GM12872 (cell line): ENCODE measurements around the gene PTPN2.
A peak's percentile ranks its signal among the peaks of the same experiment; 100 is the strongest.

Experiments
- TF ChIP-seq, protein P1 (sequence below): IDR thresholded peaks from 3 replicates; pipeline ENCODE4 v1.5.1; 2011; ENCODE audit warnings: low read depth, mild to moderate bottlenecking, low read length, moderate library complexity; ENCODE audit not compliant: insufficient read depth

Gene PTPN2

DNA sequence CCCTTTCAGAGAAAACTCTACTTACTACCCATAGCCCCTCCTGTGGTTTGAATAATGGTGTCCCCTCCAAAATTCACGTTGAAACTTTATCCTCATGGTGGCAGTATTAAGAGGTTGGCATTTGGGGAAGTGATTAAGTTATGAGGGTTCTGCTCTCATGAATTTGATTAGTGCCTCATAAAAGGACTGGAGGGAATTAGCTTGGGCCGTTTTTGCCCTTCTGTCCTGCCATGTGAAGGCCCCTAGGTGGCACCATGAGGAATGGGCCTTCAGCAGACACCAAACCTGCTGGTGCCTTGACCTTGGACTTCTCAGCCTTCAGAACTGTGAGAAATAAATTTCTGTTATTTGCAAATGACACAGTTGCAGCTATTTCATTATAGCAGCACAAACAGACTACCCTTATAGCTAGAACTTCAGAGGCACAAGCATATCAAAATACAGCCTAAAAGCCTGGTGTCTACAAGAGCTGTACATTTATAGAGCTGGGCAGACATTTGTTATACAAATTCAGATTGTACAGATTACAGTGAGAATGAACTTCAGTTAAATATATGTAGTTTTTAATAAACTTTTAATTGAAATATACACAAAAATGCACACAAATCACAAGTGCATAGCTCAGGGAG, 2.6 kb upstream of the PTPN2 start:
- TF ChIP-seq, protein P1, sequence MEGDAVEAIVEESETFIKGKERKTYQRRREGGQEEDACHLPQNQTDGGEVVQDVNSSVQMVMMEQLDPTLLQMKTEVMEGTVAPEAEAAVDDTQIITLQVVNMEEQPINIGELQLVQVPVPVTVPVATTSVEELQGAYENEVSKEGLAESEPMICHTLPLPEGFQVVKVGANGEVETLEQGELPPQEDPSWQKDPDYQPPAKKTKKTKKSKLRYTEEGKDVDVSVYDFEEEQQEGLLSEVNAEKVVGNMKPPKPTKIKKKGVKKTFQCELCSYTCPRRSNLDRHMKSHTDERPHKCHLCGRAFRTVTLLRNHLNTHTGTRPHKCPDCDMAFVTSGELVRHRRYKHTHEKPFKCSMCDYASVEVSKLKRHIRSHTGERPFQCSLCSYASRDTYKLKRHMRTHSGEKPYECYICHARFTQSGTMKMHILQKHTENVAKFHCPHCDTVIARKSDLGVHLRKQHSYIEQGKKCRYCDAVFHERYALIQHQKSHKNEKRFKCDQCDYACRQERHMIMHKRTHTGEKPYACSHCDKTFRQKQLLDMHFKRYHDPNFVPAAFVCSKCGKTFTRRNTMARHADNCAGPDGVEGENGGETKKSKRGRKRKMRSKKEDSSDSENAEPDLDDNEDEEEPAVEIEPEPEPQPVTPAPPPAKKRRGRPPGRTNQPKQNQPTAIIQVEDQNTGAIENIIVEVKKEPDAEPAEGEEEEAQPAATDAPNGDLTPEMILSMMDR: peak; percentile 68

DNA sequence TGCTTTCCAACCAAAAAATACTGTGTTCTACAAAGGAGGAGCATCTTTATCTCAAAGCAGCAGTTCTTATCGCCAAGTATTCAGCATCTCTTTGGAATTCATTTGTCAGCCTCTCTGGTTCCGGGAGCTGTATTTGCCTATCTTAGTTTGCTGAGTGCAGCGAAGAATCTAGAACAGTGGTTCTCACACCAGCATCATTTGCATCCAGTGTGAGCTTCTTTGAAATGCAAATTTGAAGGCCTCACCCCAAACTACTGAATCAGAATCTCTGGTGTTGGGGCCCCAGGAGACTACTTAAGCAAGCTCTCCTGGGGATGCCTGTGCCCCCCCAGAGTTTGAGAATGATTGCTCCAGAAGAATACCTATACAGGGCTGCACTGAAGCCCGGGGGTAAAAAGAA, 1.5 kb upstream of the PTPN2 start:
- TF ChIP-seq, protein P1: no peak

DNA sequence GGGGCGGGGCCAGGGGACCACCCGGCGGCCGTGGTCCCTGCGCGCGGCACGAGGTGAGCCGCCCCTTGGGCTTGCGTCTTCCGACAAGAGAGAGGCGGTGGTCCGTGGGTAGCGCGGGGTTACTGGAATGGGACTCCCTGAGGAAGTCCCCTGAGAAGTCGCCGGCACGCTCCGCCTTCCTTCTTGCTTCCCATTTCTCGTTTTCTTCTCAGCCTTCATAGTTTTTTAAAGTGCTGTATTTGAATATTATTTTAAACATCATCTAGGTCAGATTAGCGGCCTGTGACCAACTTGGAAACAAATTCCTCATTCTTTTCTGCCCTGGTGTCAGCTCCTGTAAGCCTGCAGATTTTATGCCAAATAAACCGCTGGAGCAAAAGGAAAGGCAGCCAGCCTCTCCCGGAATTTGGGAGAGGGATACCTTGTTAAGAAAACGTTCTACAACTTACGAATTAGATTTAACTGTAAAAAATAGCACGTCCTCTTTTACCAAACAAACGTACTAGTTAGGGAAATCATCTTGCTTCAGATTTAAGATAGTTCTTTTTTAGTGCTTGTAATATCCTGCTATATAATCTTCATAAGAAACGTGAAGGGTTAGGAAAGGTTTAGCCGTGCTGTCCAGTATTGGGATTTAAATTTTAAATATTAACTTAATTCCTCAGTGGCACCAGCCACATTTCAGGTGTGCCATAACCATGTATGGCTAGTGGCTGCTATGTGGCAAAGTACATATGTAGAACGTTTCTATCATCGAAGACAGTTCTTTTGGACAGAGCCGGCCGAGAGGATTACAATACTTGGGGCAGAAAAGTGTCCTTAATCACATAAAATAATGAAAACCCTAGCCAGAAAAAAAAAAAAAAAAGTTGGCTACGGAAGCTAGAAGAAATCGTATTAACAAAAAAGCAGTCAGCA, 628 bp upstream of the PTPN2 start:
- TF ChIP-seq, protein P1: no peak

DNA sequence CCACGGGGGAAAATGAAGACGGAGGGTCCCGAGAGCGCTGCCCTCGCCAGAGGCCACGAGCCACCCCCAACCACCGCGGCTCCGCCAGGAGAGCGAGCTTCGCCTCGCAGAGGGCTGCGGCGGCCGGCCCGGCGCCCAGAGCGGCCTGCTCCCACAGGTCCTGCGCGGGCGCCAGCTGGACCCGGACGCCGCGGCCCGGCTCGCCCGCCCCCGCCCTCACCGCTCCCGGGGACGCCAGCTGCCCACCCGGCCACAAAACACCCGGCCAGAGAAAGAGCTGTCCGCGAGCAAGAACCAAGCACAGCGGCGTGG, 709 bp downstream of the PTPN2 start:
- TF ChIP-seq, protein P1: no peak

DNA sequence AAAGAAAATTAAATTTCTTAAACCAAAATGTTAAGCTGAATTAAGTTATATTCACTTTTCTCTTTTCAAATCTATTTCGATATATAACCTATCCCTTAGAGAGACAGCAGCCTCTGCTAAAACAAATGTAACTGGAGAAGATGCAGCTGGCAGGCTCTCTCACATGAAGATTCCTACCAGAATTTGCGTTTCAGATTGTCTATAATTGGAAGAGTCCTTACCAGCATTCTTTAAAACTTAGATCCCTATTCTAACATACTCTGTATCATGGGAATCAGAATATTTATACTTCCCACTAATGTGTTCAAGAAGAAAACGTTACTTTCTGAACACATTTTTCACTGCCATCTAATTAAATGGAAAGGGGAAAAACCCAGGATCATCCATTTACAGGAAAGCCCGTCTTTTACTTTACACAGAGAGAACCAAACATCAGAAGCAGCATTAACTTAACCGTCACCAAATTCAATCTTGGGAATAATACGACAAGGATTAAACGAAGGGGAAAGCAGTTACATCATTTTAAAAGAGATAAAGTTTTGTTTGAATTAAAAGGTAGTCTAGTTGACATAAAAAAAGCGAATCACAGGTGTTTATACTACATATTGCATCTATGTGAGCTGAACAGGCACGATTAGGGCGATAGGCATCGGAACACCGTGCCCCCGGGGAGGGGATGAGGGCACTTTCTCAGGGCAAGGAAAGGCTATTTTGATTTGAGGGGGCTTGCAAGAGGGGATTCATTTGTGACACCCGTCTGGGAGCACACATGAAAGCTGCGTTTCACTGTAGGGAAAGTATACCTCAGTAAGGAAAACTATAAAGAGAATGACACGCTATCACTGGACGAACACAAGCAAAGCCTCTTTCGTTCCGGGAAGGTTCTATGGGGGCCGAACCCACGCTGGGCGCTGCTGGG, 1.3 kb downstream of the PTPN2 start:
- TF ChIP-seq, protein P1: no peak

DNA sequence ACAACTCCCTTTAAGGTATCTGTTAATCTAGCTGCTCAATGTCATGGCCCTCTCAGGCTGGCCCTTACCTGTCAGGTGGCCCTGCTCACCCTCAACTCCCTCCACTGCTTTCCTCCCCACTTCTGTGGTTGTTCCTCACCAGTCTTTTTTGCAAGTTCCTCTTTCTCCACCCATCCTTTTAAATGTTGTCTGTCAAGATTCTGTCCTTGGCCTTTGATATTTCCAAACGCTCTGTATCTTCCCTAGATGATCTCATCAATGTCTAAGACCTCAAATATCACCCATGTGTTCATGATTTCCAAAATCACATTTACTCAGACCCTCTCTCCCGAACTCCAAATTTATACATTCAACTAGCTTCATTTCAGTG, 3.5 kb downstream of the PTPN2 start:
- TF ChIP-seq, protein P1: no peak
